ENCODE measurements around the gene ICOS.

GRCh38 chr2:203940039-203940438 lies 3.5 kb downstream of the ICOS start:
- TF ChIP-seq CTCF (IDR thresholded peaks at IDR 0.05) (no peak), POLR2A (IDR thresholded peaks at IDR 0.05) (no peak)
